Stimulated activated CD8-positive, alpha-beta memory T cell treated with anti-CD3 and anti-CD28 coated beads, Interleukin-12 subunit alpha, Interleukin-12 subunit beta, amount 100 ng/mL, for 24 hours (primary cell): ENCODE results near the gene NSF.
"Not testable (repeated sequence)": the region's sequence is repeated elsewhere in the genome, so short reads cannot be mapped to it uniquely, and the experiment has no call there.

Experiments used
- DNase-seq: peaks from one replicate; pipeline ENCODE4 v3.0.0-alpha.2; 2020; ENCODE audit errors: extremely low read depth

The NSF gene

GRCh38 chr17:46773676-46774075, 183.2 kb downstream of the NSF start:
- DNase-seq: no peak

GRCh38 chr17:46774108-46774737, 183.8 kb downstream of the NSF start:
- no peak for DNase-seq

GRCh38 chr17:46776298-46777005, 186.0 kb downstream of the NSF start:
- DNase-seq: no peak

GRCh38 chr17:46777943-46778915, 187.8 kb downstream of the NSF start:
- DNase-seq: no peak

- DNase-seq: no peak
Measured at GRCh38 chr17:46780003-46780373, 189.5 kb downstream of the NSF start.

- no peak for DNase-seq
Measured at GRCh38 chr17:46782250-46782953, 191.9 kb downstream of the NSF start.

- DNase-seq: no peak
Measured at GRCh38 chr17:46783031-46783593, 192.6 kb downstream of the NSF start.

GRCh38 chr17:46785696-46786095, 195.2 kb downstream of the NSF start:
- DNase-seq: no peak

GRCh38 chr17:46787478-46787877, 197.0 kb downstream of the NSF start:
- no peak for DNase-seq

- no peak for DNase-seq
Measured at GRCh38 chr17:46788300-46788699, 197.8 kb downstream of the NSF start.

GRCh38 chr17:46788796-46789195, 198.3 kb downstream of the NSF start:
- no peak for DNase-seq

- no peak for DNase-seq
Measured at GRCh38 chr17:46789610-46790009, 199.1 kb downstream of the NSF start.

GRCh38 chr17:46790216-46790615, 199.7 kb downstream of the NSF start:
- no peak for DNase-seq

- DNase-seq: no peak
Measured at GRCh38 chr17:46791531-46791930, 201.1 kb downstream of the NSF start.

- no peak for DNase-seq
Measured at GRCh38 chr17:46792071-46792470, 201.6 kb downstream of the NSF start.

GRCh38 chr17:46793023-46793422, 202.6 kb downstream of the NSF start:
- DNase-seq: not testable (repeated sequence)

GRCh38 chr17:46793541-46793940, 203.1 kb downstream of the NSF start:
- DNase-seq: no peak

- no peak for DNase-seq
Measured at GRCh38 chr17:46794318-46794717, 203.8 kb downstream of the NSF start.

GRCh38 chr17:46795379-46795952, 205.0 kb downstream of the NSF start:
- no peak for DNase-seq

GRCh38 chr17:46796084-46796483, 205.6 kb downstream of the NSF start:
- no peak for DNase-seq

- DNase-seq: no peak
Measured at GRCh38 chr17:46796524-46796923, 206.1 kb downstream of the NSF start.
